ENCODE results near the gene SLITRK2.

GRCh38 chrX:145773006-145773405 is 44.6 kb upstream of the SLITRK2 start:
- TF ChIP-seq, protein P1, sequence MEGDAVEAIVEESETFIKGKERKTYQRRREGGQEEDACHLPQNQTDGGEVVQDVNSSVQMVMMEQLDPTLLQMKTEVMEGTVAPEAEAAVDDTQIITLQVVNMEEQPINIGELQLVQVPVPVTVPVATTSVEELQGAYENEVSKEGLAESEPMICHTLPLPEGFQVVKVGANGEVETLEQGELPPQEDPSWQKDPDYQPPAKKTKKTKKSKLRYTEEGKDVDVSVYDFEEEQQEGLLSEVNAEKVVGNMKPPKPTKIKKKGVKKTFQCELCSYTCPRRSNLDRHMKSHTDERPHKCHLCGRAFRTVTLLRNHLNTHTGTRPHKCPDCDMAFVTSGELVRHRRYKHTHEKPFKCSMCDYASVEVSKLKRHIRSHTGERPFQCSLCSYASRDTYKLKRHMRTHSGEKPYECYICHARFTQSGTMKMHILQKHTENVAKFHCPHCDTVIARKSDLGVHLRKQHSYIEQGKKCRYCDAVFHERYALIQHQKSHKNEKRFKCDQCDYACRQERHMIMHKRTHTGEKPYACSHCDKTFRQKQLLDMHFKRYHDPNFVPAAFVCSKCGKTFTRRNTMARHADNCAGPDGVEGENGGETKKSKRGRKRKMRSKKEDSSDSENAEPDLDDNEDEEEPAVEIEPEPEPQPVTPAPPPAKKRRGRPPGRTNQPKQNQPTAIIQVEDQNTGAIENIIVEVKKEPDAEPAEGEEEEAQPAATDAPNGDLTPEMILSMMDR (IDR thresholded peaks at IDR 0.05; ENCODE audit: insufficient read depth, low read depth, low read length), result no peak
- TF ChIP-seq EZH2 (IDR thresholded peaks at IDR 0.05; ENCODE audit: insufficient read depth, low read length), result no peak

All from astrocyte (in vitro differentiated cells and primary cell).